ENCODE results near the gene PRKCH.

Gene PRKCH

GRCh38 chr14:61478971-61479473 is 157.6 kb downstream of the PRKCH start:
- no peak for DNase-seq

- no peak for DNase-seq
Measured at GRCh38 chr14:61479746-61480502, 158.5 kb downstream of the PRKCH start.

GRCh38 chr14:61480704-61481285 is 159.4 kb downstream of the PRKCH start:
- no peak for DNase-seq

GRCh38 chr14:61481701-61482100 is 160.3 kb downstream of the PRKCH start:
- no peak for DNase-seq

- DNase-seq = no peak
Measured at GRCh38 chr14:61482348-61483206, 161.2 kb downstream of the PRKCH start.

- no peak for DNase-seq
Measured at GRCh38 chr14:61483476-61483875, 162.1 kb downstream of the PRKCH start.

- no peak for DNase-seq
Measured at GRCh38 chr14:61484031-61484430, 162.7 kb downstream of the PRKCH start.

GRCh38 chr14:61484826-61485584 is 163.6 kb downstream of the PRKCH start:
- DNase-seq = no peak

- no peak for DNase-seq
Measured at GRCh38 chr14:61485661-61486060, 164.3 kb downstream of the PRKCH start.

GRCh38 chr14:61486930-61487495 is 165.6 kb downstream of the PRKCH start:
- DNase-seq = no peak

- DNase-seq = no peak
Measured at GRCh38 chr14:61488417-61489401, 167.3 kb downstream of the PRKCH start.

- no peak for DNase-seq
Measured at GRCh38 chr14:61489512-61489911, 168.1 kb downstream of the PRKCH start.

GRCh38 chr14:61489932-61490331 is 168.6 kb downstream of the PRKCH start:
- DNase-seq = no peak

GRCh38 chr14:61491224-61491623 is 169.8 kb downstream of the PRKCH start:
- no peak for DNase-seq

GRCh38 chr14:61491876-61492434 is 170.6 kb downstream of the PRKCH start:
- no peak for DNase-seq

- DNase-seq = no peak
Measured at GRCh38 chr14:61492474-61492873, 171.1 kb downstream of the PRKCH start.

GRCh38 chr14:61493239-61493638 is 171.9 kb downstream of the PRKCH start:
- DNase-seq = no peak

GRCh38 chr14:61494018-61494417 is 172.6 kb downstream of the PRKCH start:
- no peak for DNase-seq

GRCh38 chr14:61495809-61496208 is 174.4 kb downstream of the PRKCH start:
- no peak for DNase-seq

GRCh38 chr14:61498303-61498702 is 176.9 kb downstream of the PRKCH start:
- no peak for DNase-seq

GRCh38 chr14:61498811-61499210 is 177.4 kb downstream of the PRKCH start:
- DNase-seq = no peak
